H1 (cell line): Measurements from ENCODE around the gene ACSF2.

Experiments
- BACH1 ChIP-seq: IDR thresholded peaks from 2 replicates; pipeline ENCODE4 v1.6.1; 2012; ENCODE audit warnings: low read length, improper control_type of control experiment
- CEBPB ChIP-seq: IDR thresholded peaks from 2 replicates; pipeline ENCODE4 v1.6.1; 2012; ENCODE audit warnings: low read depth, low read length
- CHD2 ChIP-seq: IDR thresholded peaks from 2 replicates; pipeline ENCODE4 v1.6.1; 2012; ENCODE audit warnings: low read length, improper control_type of control experiment
- CTCF ChIP-seq, 3 experiments: IDR thresholded peaks; 1 replicate in 2 of 3; 2 replicates in 1 of 3; pipeline versions ENCODE4 v1.5.1 to v1.6.1; 2011; ENCODE audit warnings: low read length in 3 of 3, mild to moderate bottlenecking in 3 of 3, inconsistent platforms in 2 of 3, low read depth in 1 of 3, moderate library complexity in 1 of 3; ENCODE audit not compliant: insufficient read depth in 1 of 3; ENCODE audit errors: control extremely low read depth in 1 of 3
- E2F6 ChIP-seq: IDR thresholded peaks from 2 replicates; pipeline ENCODE4 v1.6.1; 2012; ENCODE audit warnings: inconsistent platforms
- FOSL1 ChIP-seq: IDR thresholded peaks from 2 replicates; pipeline ENCODE4 v1.6.1; 2011; ENCODE audit warnings: mild to moderate bottlenecking, low read depth, low read length, moderate library complexity; ENCODE audit not compliant: insufficient read depth
- JUN ChIP-seq: IDR thresholded peaks from 2 replicates; pipeline ENCODE4 v1.6.1; 2011; ENCODE audit warnings: low read depth, mild to moderate bottlenecking, improper control_type of control experiment, low read length
- POLR2A ChIP-seq, 2 experiments: IDR thresholded peaks; 1 replicate in 1 of 2; 2 replicates in 1 of 2; pipeline ENCODE4 v1.6.1; 2011; ENCODE audit warnings: low read depth in 2 of 2, low read length in 2 of 2, mild to moderate bottlenecking in 2 of 2; ENCODE audit errors: control extremely low read depth in 1 of 2
- POLR2AphosphoS5 ChIP-seq: IDR thresholded peaks from 2 replicates; pipeline ENCODE4 v1.6.1; 2011; ENCODE audit warnings: low read depth, low read length
- RBBP5 ChIP-seq: IDR thresholded peaks from 2 replicates; pipeline ENCODE4 v1.7.1; 2012; ENCODE audit warnings: low read depth, mild to moderate bottlenecking, inconsistent platforms, low read length, moderate library complexity, borderline replicate concordance
- SUZ12 ChIP-seq: fragments of 200-600 bp; sonication (generic); IDR thresholded peaks from 2 replicates; pipeline ENCODE4 v1.6.1; 2012; ENCODE audit warnings: mild to moderate bottlenecking, inconsistent platforms, low read length, moderate library complexity, mixed read lengths
- YY1 ChIP-seq: IDR thresholded peaks from 2 replicates; pipeline ENCODE4 v1.6.1; 2011; ENCODE audit warnings: low read depth, mild to moderate bottlenecking, low read length

GRCh38 chr17:50495217-50495823 lies 69.3 kb downstream of the ACSF2 start:
- TF ChIP-seq RBBP5: no peak
- TF ChIP-seq CTCF (IDR thresholded peaks at IDR 0.05; ENCODE audit: control extremely low read depth in 1 of 3, insufficient read depth in 1 of 3, low read depth in 1 of 3, low read length in 3 of 3): no peak
- TF ChIP-seq BACH1: no peak
- TF ChIP-seq CHD2: no peak
- no peak for TF ChIP-seq E2F6
- no peak for TF ChIP-seq YY1
- no peak for TF ChIP-seq FOSL1
- TF ChIP-seq CEBPB: no peak
- no peak for TF ChIP-seq SUZ12
- no peak for TF ChIP-seq JUN
- no peak for TF ChIP-seq POLR2A (IDR thresholded peaks at IDR 0.05; ENCODE audit: control extremely low read depth in 1 of 2, low read depth in 2 of 2, low read length in 2 of 2)
- no peak for TF ChIP-seq POLR2AphosphoS5
